ENCODE results near the gene VPS4A.

VPS4A gene

GRCh38 chr16:69365901-69366300, 54.8 kb downstream of the VPS4A start:
- DNase-seq (ENCODE audit: low read depth, low spot score), result no peak

- no peak for DNase-seq (ENCODE audit: low read depth, low spot score)
Observed at GRCh38 chr16:69366431-69366830, 55.3 kb downstream of the VPS4A start.

- no peak for DNase-seq (ENCODE audit: low read depth, low spot score)
Observed at GRCh38 chr16:69367980-69368379, 56.8 kb downstream of the VPS4A start.

- no peak for DNase-seq (ENCODE audit: low read depth, low spot score)
Observed at GRCh38 chr16:69368866-69369265, 57.7 kb downstream of the VPS4A start.

- DNase-seq (ENCODE audit: low read depth, low spot score), result no peak
Observed at GRCh38 chr16:69371564-69371963, 60.4 kb downstream of the VPS4A start.

- no peak for DNase-seq (ENCODE audit: low read depth, low spot score)
Observed at GRCh38 chr16:69373019-69373418, 61.9 kb downstream of the VPS4A start.
